Panc1 (cell line): ENCODE measurements around the gene CLEC18B.
"Not testable (repeated sequence)": the region's sequence is repeated elsewhere in the genome, so short reads cannot be mapped to it uniquely, and the experiment has no call there.

Experiments used
- POLR2AphosphoS5 ChIP-seq: IDR thresholded peaks from 2 replicates; pipeline ENCODE4 v1.6.1; 2012; ENCODE audit warnings: mild to moderate bottlenecking, low read depth, low read length, moderate library complexity
- TF ChIP-seq, protein P1 (sequence below): fragments of 450-650 bp; IDR thresholded peaks from 2 replicates; pipeline ENCODE4 v1.5.1; 2017; ENCODE audit warnings: mild to moderate bottlenecking

DNA sequence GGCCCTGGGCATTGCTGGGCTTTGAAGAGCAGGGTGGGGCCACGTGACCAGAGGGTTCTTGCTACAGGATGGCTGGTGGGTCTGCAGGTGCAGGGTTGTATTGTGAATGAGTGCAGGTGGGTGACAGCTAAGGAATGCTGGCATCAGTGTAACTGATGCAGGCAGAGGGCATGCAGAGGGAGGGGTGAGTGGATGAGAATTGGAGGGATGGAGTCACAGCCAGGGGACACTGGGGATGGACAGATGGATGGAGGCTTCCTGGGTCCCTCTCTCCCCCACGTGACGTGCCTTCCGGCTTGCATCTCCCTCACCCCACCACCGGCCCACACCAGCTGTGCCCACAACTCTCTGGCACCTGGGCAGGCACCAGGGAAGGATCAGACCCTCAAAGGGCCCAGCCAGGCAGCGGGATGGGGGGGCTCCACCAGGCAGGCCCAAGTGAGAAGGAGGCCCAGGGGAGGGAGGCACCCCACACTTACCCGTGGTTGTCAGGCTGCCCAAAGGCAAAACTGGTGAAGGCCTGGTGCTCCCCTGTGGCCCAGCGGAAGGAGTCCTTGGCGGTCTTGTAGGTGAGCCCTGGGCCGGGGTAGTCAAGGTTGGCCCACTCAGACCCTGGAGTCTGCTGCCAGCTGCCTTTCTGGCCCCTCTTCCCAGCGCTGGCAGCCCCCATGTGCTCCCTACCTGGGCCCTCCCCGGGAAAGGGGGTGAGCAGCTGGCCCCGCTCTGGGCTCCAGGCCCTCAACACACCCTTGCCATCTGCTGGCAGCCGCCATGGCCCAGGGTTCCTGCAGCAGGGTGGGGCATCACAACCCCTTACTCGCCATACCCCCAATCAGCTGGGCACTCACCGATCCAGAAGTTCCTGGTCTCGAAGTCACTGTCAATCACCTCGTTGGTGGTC, 11.0 kb downstream of the CLEC18B start:
- not testable (repeated sequence) for TF ChIP-seq POLR2AphosphoS5
- TF ChIP-seq, protein P1, sequence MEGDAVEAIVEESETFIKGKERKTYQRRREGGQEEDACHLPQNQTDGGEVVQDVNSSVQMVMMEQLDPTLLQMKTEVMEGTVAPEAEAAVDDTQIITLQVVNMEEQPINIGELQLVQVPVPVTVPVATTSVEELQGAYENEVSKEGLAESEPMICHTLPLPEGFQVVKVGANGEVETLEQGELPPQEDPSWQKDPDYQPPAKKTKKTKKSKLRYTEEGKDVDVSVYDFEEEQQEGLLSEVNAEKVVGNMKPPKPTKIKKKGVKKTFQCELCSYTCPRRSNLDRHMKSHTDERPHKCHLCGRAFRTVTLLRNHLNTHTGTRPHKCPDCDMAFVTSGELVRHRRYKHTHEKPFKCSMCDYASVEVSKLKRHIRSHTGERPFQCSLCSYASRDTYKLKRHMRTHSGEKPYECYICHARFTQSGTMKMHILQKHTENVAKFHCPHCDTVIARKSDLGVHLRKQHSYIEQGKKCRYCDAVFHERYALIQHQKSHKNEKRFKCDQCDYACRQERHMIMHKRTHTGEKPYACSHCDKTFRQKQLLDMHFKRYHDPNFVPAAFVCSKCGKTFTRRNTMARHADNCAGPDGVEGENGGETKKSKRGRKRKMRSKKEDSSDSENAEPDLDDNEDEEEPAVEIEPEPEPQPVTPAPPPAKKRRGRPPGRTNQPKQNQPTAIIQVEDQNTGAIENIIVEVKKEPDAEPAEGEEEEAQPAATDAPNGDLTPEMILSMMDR = not testable (repeated sequence)
